ENCODE data around the gene COQ8B. TPM values are rescaled to one million over a fixed set of nuclear protein-coding genes. Genes with fewer than 3 reads are reported as not detected.

Gene COQ8B
- total RNA-seq, 2 donors from 2014 or later = 23.3 to 26.6 TPM

DNA sequence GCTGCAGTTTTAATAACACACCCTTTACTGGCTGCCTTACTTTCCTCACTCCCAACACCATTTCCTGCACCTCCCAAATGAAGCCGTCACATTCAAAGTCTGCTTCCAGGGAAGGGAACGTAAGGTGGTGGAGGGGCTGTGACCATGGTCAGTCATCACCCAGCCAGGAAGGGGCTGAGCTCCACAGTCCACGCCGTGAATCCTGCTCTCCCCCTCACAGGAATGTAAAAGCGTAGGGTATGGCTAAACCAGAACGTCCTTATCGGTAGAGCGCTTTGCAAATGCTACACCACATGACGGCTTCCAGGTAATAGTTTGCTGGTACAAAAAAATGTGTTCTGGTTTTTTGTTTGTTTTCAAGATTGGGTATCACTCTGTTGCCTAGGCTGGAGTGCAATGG is 33.2 kb downstream of the COQ8B start:
- H3K9me3 ChIP-seq = no peaks in the 10 kb centered on the region
- H3K27me3 ChIP-seq = no peaks in the 10 kb centered on the region
- TF ChIP-seq, protein P1, sequence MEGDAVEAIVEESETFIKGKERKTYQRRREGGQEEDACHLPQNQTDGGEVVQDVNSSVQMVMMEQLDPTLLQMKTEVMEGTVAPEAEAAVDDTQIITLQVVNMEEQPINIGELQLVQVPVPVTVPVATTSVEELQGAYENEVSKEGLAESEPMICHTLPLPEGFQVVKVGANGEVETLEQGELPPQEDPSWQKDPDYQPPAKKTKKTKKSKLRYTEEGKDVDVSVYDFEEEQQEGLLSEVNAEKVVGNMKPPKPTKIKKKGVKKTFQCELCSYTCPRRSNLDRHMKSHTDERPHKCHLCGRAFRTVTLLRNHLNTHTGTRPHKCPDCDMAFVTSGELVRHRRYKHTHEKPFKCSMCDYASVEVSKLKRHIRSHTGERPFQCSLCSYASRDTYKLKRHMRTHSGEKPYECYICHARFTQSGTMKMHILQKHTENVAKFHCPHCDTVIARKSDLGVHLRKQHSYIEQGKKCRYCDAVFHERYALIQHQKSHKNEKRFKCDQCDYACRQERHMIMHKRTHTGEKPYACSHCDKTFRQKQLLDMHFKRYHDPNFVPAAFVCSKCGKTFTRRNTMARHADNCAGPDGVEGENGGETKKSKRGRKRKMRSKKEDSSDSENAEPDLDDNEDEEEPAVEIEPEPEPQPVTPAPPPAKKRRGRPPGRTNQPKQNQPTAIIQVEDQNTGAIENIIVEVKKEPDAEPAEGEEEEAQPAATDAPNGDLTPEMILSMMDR (IDR thresholded peaks at IDR 0.05) = no peak
- no peak overlapping the region for H3K4me3 ChIP-seq
- H3K27ac ChIP-seq = no peak overlapping the region
- no peak for DNase-seq (ENCODE audit: low spot score)
- peaks cover 0 to 10% of the 10 kb centered on the region in 2 donors for H3K4me1 ChIP-seq
- H3K36me3 ChIP-seq = peaks cover 54% of the 10 kb centered on the region

DNA sequence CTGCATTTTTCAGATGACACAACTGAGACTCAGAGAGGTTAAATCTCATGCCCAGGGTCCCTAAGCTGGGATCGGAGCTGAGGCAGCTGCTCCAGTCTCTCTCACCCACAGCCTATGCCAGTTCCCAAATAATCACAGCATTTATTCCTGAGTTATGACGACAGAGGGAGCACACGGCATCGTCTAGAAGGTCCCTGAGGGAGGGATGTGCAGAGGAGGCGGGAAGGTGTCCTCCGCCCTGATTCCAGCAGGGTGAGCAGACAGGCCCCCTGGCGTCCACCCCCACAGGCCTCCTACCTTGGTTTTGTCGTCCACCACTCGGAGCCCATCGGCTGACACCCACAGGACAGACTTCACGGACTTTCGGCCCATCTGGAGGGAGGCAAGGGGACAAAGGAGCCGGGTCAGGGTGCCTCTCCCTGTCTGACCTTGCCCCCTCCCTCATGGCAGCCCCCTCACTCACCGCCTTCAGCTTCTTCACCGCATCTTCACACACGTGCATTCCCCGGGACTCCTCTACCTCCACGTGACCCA is 34.2 kb downstream of the COQ8B start:
- DNase-seq (ENCODE audit: low spot score) = no peak
- H3K27ac ChIP-seq = no peak overlapping the region
- TF ChIP-seq, protein P1 (IDR thresholded peaks at IDR 0.05) = no peak
- peaks cover 63% of the 10 kb centered on the region for H3K36me3 ChIP-seq
- H3K9me3 ChIP-seq = no peaks in the 10 kb centered on the region
- no peak overlapping the region for H3K4me3 ChIP-seq
- no peaks in the 10 kb centered on the region for H3K27me3 ChIP-seq
- H3K4me1 ChIP-seq = peaks cover 0 to under 1% of the 10 kb centered on the region in 2 donors

DNA sequence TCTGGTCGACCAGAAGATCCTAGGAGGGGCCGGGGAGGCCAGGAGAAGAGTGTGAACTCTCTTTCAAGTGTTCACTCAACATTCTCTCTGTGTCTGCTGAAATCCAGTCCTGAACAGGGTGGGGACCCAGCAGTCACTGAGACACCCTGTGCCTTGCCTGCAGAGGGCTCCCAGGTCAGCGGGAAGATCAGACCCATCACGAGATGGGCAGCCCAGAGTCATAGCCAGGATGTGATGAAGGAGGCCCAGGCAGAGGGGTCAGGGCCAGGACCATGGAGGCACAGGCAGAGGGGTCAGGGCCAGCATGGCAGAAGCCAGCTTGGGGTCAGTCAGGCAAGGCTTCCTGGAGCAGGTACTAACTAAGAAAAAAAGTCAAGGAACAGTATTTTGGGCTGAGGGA is 35.6 kb downstream of the COQ8B start:
- H3K27ac ChIP-seq = no peak overlapping the region
- no peaks in the 10 kb centered on the region for H3K9me3 ChIP-seq
- no peak for DNase-seq (ENCODE audit: low spot score)
- peaks cover 74% of the 10 kb centered on the region for H3K36me3 ChIP-seq
- H3K27me3 ChIP-seq = no peaks in the 10 kb centered on the region
- H3K4me1 ChIP-seq = no peaks in the 10 kb centered on the region
- no peak overlapping the region for H3K4me3 ChIP-seq
- TF ChIP-seq, protein P1 (IDR thresholded peaks at IDR 0.05) = no peak

DNA sequence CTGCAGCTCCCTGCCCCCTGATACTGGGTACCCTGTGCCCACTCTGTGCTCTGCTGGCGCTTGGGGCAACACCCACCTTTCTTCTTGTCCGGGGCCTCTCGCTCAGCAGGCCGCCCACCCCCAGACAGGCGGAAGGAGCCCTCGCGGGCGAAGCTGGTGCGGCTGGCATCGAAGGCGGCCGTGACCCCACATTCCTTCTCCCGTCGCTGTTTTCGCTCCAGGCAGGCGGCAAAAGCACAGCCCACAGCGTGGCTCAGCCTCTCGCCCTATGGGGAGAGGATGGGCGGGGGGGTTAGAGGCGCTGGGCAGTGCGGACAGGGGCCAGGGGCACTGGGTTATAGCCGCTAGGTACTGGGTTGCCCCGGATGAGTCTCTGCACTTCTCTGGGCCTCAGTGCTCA is 39.5 kb downstream of the COQ8B start:
- Histone ChIP-seq H3K27ac (no peak overlapping the region), H3K36me3 (peaks cover 82% of the 10 kb centered on the region), H3K27me3 (no peaks in the 10 kb centered on the region), H3K4me3 (no peak overlapping the region), H3K4me1 (no peaks in the 10 kb centered on the region), H3K9me3 (no peaks in the 10 kb centered on the region)
- TF ChIP-seq, protein P1 (IDR thresholded peaks at IDR 0.05) = no peak
- DNase-seq (ENCODE audit: low spot score) = no peak

DNA sequence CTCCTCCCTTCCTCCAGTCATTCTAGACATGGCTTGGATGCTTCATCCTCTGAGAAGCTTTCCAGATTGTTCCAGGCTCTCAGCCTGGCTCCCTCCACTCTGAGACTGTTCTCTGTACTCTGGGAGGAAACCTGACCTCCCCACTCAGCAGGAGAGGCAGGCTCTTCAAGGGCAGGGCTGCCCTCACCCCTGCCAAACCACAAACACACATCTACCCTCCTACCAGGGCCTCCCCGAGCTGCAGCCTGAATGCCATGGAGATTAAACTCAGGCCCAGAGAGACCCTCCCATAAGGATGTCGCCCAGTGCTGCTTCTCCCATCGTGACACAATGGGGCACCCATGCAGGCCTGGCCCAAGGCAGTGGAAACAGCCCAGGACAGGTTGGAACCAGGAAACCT is 42.4 kb downstream of the COQ8B start:
- no peak overlapping the region for H3K4me3 ChIP-seq
- peaks cover 89% of the 10 kb centered on the region for H3K36me3 ChIP-seq
- H3K4me1 ChIP-seq = no peaks in the 10 kb centered on the region
- TF ChIP-seq, protein P1 (IDR thresholded peaks at IDR 0.05) = no peak
- no peak for DNase-seq (ENCODE audit: low spot score)
- H3K27me3 ChIP-seq = no peaks in the 10 kb centered on the region
- H3K9me3 ChIP-seq = no peaks in the 10 kb centered on the region
- H3K27ac ChIP-seq = no peak overlapping the region

DNA sequence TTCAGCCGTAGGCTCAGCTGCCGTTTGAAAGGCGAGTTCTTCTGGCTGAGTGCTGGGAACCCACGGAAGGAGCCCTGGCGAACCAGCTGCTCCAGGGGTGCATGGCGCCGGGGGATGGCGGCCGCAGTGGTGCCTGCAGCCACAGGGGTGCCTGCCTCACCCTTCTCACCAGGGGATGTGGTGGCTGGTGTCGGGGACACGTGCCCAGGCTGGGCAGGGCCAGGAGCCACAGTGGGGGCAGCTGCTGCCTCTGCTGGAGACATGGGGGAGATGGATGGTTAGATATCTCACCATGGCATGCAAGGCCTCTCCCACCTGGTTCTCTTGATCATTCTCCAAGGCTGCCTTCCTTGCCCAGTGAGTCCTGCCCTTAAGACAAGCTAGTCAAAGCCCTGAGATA is 43.3 kb downstream of the COQ8B start:
- Histone ChIP-seq H3K27ac (no peak overlapping the region), H3K4me3 (no peak overlapping the region), H3K27me3 (no peaks in the 10 kb centered on the region), H3K9me3 (no peaks in the 10 kb centered on the region), H3K36me3 (peaks cover 89% of the 10 kb centered on the region), H3K4me1 (no peaks in the 10 kb centered on the region)
- no peak for DNase-seq (ENCODE audit: low spot score)
- TF ChIP-seq, protein P1 (IDR thresholded peaks at IDR 0.05) = no peak
